Neural crest cell (in vitro differentiated cells): ENCODE measurements around the gene RYR1. TPM values are rescaled to one million over a fixed set of nuclear protein-coding genes. Genes with fewer than 3 reads are reported as not detected.
"Not testable (repeated sequence)": the region's sequence is repeated elsewhere in the genome, so short reads cannot be mapped to it uniquely, and the experiment has no call there.

Experiments
- DNase-seq: peaks from one replicate; pipeline ENCODE4 v3.0.0; 2021; ENCODE audit warnings: low read depth, mixed read lengths, low spot score
- H3K27ac Mint-ChIP-seq: one replicate; pipeline ENCODE4 v1.8.0; 2021; ENCODE audit warnings: mild to moderate bottlenecking, mixed read lengths; ENCODE audit not compliant: unreplicated experiment
- H3K27me3 Mint-ChIP-seq: 2 replicates; pipeline ENCODE4 v1.8.0; 2021; ENCODE audit warnings: low read depth, mild to moderate bottlenecking, mixed read lengths
- H3K36me3 Mint-ChIP-seq: 2 replicates; pipeline ENCODE4 v1.8.0; 2021; ENCODE audit warnings: low read depth, mild to moderate bottlenecking, mixed read lengths
- H3K4me1 Mint-ChIP-seq: 2 replicates; pipeline ENCODE4 v1.8.0; 2021; ENCODE audit warnings: mixed read lengths
- H3K4me3 Mint-ChIP-seq: one replicate; pipeline ENCODE4 v1.8.0; 2021; ENCODE audit warnings: mild to moderate bottlenecking, mixed read lengths
- H3K9me3 Mint-ChIP-seq: 2 replicates; pipeline ENCODE4 v1.8.0; 2021; ENCODE audit warnings: mixed read lengths
- total RNA-seq: library from RNA; stranded (reverse); gene quantifications from 2 replicates; pipeline ENCODE4 v1.2.1, GENCODE V29; 2021
- TF ChIP-seq, protein P1 (sequence below): fragments of 200-600 bp; sonication (generic); conservative IDR thresholded peaks from 2 replicates; pipeline ENCODE4 v1.5.0; 2021; ENCODE audit warnings: antibody characterized with exemption, mild to moderate bottlenecking

Gene RYR1
- total RNA-seq, 1 donor from 2014 or later: 1.1 TPM

DNA sequence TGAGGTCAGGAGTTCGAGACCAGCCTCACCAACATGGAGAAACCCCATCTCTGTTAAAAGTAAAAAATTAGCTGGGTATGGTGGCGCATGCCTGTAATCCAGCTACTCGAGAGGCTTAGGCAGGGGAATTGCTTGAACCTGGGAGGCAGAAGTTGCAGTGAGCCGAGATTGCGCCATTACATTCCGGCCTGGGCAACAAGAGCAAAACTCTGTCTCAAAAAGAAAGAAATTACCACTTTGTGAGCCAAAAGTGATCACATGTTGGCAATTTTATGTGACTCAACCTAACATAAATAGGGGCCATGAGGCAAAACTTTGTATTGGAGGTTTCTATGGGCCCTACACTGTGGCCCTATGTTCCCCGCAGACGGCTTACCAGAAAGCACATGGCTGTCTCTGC, 112.1 kb downstream of the RYR1 start:
- Mint-ChIP-seq H3K27me3 (peaks cover 4% of the 10 kb centered on the region), H3K4me1 (peaks cover 6% of the 10 kb centered on the region), H3K27ac (no peak overlapping the region), H3K4me3 (no peak overlapping the region), H3K9me3 (no peaks in the 10 kb centered on the region), H3K36me3 (no peaks in the 10 kb centered on the region)
- DNase-seq: no peak
- TF ChIP-seq, protein P1, sequence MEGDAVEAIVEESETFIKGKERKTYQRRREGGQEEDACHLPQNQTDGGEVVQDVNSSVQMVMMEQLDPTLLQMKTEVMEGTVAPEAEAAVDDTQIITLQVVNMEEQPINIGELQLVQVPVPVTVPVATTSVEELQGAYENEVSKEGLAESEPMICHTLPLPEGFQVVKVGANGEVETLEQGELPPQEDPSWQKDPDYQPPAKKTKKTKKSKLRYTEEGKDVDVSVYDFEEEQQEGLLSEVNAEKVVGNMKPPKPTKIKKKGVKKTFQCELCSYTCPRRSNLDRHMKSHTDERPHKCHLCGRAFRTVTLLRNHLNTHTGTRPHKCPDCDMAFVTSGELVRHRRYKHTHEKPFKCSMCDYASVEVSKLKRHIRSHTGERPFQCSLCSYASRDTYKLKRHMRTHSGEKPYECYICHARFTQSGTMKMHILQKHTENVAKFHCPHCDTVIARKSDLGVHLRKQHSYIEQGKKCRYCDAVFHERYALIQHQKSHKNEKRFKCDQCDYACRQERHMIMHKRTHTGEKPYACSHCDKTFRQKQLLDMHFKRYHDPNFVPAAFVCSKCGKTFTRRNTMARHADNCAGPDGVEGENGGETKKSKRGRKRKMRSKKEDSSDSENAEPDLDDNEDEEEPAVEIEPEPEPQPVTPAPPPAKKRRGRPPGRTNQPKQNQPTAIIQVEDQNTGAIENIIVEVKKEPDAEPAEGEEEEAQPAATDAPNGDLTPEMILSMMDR: no peak

DNA sequence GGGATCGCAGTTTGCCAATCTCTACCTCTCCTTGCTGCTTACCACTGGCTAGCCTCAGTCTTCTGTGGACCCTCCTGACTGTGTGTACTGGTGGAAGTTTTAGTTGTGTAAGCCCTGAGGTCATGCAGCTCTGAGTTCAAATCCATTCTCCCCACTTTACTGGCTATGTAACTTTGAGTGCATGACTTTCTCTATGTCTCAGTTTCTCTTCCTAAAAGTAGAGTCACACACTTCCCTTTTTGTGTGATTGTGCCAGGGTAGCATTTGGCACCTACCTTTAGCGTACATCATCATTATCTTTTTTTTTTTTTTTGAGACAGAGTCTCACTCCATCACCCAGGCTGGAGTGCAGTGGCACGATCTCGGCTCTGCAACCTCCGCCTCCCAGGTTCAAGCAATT, 113.9 kb downstream of the RYR1 start:
- TF ChIP-seq, protein P1: no peak
- Mint-ChIP-seq H3K9me3 (no peaks in the 10 kb centered on the region), H3K27me3 (peaks cover 5% of the 10 kb centered on the region), H3K36me3 (no peaks in the 10 kb centered on the region), H3K27ac (no peak overlapping the region), H3K4me1 (peaks cover 6% of the 10 kb centered on the region), H3K4me3 (no peak overlapping the region)
- no peak for DNase-seq

DNA sequence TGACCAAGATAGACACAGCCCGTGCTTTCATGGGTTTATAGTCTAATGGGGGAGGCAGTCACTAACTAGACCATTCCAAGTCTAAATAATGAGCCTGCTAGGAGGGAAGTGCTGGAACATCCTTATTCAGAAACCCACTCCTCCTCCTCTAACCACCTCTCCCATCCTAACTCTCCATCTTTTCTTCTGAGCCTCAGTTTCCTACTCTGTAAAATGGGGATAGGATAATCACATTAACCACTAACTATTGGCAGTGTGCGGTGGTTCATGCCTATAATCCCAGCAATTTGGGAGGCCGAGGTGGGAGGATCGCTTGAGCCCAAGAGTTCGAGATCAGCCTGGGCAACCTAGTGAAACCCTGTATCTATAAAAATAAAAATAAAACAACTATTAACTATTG, 115.6 kb downstream of the RYR1 start:
- Mint-ChIP-seq H3K4me1 (peaks cover 6% of the 10 kb centered on the region), H3K27ac (no peak overlapping the region), H3K9me3 (no peaks in the 10 kb centered on the region), H3K36me3 (no peaks in the 10 kb centered on the region), H3K4me3 (no peak overlapping the region), H3K27me3 (peaks cover 5% of the 10 kb centered on the region)
- TF ChIP-seq, protein P1: no peak
- no peak for DNase-seq

DNA sequence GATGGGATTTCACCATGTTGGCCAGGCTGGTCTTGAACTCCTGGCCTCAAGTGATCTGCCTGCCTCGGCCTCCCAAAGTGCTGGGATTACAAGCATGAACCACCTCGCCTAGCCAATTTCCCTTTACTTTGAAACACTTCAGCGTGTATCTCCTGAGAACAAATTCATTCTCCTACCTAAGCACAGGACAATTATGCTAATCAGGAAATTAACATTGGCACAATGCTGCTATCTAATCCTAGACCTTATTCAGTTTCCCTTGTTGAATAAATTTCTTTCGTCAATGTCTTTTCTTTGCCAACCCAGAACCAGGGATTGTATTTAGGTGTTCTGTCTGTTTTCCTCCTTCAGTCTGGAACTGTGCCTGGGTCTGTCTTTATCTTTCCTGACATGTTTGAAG, 116.5 kb downstream of the RYR1 start:
- no peak overlapping the region for H3K4me3 Mint-ChIP-seq
- DNase-seq: no peak
- H3K27me3 Mint-ChIP-seq: peaks cover 7% of the 10 kb centered on the region
- TF ChIP-seq, protein P1: no peak
- no peaks in the 10 kb centered on the region for H3K4me1 Mint-ChIP-seq
- no peaks in the 10 kb centered on the region for H3K36me3 Mint-ChIP-seq
- H3K9me3 Mint-ChIP-seq: no peaks in the 10 kb centered on the region
- no peak overlapping the region for H3K27ac Mint-ChIP-seq

DNA sequence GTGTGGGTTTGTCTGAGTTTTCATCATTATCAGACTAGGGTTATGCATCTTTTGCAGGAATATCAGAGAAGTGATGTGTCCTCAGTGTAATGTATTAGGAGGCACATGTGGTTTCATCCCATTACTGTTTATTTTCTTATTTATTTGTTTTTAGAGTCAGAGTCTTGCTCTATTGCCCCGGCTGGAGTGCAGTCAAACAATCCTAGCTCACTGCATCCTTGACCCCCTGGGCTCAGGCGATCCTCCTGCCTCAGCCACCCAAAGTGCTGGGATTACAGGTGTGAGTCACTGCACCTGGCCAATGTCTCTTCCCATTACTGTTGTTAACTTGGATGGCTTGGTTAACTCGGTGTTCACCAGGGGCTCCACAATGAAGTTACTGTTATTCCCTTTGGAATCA, 116.9 kb downstream of the RYR1 start:
- Mint-ChIP-seq H3K4me3 (no peak overlapping the region), H3K9me3 (no peaks in the 10 kb centered on the region), H3K27me3 (peaks cover 8% of the 10 kb centered on the region), H3K36me3 (no peaks in the 10 kb centered on the region), H3K4me1 (no peaks in the 10 kb centered on the region), H3K27ac (no peak overlapping the region)
- no peak for DNase-seq
- TF ChIP-seq, protein P1: no peak

DNA sequence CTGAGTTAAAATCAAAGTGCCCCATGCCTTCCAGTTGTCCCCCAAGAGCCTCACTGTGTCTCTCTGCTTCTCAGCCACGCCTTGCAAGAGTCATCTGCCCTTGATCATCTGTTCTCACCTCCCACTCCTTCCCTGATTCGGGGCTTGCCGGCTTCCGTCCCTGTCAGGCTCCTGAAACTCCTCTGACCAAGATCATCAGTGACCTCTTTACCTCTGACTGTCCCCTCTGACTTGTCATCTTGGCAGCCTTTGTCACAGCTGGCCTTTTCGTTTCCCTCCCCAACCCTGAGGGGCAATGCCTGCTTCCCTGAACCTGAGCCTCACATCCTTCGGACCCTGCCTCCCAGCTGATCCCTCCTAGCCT, 117.9 kb downstream of the RYR1 start:
- no peaks in the 10 kb centered on the region for H3K4me1 Mint-ChIP-seq
- no peak for DNase-seq
- no peak overlapping the region for H3K4me3 Mint-ChIP-seq
- TF ChIP-seq, protein P1: no peak
- peaks cover 8% of the 10 kb centered on the region for H3K27me3 Mint-ChIP-seq
- H3K27ac Mint-ChIP-seq: peak overlapping the region; percentile 90
- H3K36me3 Mint-ChIP-seq: no peaks in the 10 kb centered on the region
- no peaks in the 10 kb centered on the region for H3K9me3 Mint-ChIP-seq

DNA sequence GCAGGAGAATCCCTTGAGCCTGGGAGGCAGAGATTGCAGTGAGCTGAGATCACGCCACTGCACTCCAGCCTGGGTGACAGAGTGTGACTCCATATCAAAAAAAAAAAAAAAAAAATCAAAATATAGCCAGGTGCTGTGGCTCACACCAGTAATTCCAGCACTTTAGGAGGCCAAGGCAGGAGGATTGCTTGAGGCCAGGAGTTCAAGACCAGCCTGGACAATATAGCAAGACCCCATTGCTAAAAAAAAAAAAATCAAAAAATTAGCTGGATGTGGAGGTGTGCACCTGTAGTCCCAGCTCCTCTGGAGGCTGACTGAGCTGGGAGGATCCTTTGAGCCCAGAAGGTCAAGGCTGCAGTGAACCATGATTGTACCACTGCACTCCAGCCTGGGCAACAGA, 119.7 kb downstream of the RYR1 start:
- H3K36me3 Mint-ChIP-seq, H3K9me3 Mint-ChIP-seq, H3K4me1 Mint-ChIP-seq, H3K27ac Mint-ChIP-seq, DNase-seq, H3K4me3 Mint-ChIP-seq: not testable (repeated sequence)
- peaks cover 12% of the 10 kb centered on the region for H3K27me3 Mint-ChIP-seq
